Astrocyte of the hippocampus (primary cell): Measurements from ENCODE around the gene ELMOD3.
"Not testable (repeated sequence)": the region's sequence is repeated elsewhere in the genome, so short reads cannot be mapped to it uniquely, and the experiment has no call there.

Experiments used
- DNase-seq: peaks from one replicate; pipeline ENCODE4 v3.0.0; 2011; ENCODE audit warnings: low read depth, low spot score

The ELMOD3 gene

DNA sequence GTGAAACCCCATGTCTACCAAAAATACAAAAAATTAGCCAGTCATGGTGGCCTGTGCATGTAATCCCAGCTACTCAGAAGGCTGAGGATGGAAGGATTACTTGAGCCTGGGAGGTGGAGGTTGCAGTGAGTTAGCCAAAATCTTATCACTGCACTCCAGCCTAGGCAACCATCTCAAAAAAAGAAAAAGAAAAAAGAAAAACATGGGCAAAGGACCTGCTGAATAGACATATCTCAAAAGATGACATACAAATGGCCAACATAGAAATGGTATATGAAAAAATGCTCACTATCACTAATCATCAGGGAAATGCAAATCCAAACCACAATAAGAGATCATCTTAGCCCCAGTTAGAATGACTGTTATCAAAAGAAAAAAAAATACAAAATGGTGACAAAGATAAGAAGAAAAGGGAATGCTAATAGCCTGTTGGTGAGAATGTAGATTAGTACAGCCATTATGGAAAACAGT, 25.4 kb upstream of the ELMOD3 start:
- no peak for DNase-seq

DNA sequence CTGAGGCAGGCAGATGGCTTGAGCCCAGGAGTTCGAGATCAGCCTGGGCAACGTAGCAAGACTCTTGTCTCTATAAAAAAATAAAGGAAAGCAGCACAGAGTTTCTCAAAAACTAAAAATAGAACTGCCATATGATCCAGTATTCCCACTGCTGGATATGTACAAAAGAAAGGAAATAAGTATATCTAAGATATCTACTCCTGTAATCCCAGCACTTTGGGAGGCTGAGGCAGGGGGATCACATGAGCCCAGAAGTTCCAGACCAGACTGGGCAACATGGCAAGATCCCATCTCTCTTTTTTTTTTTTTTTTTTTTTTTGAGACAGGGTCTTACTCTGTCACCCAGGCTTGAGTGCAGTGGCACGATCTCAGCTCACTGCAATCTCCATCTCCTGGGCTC, 24.9 kb upstream of the ELMOD3 start:
- DNase-seq: not testable (repeated sequence)

DNA sequence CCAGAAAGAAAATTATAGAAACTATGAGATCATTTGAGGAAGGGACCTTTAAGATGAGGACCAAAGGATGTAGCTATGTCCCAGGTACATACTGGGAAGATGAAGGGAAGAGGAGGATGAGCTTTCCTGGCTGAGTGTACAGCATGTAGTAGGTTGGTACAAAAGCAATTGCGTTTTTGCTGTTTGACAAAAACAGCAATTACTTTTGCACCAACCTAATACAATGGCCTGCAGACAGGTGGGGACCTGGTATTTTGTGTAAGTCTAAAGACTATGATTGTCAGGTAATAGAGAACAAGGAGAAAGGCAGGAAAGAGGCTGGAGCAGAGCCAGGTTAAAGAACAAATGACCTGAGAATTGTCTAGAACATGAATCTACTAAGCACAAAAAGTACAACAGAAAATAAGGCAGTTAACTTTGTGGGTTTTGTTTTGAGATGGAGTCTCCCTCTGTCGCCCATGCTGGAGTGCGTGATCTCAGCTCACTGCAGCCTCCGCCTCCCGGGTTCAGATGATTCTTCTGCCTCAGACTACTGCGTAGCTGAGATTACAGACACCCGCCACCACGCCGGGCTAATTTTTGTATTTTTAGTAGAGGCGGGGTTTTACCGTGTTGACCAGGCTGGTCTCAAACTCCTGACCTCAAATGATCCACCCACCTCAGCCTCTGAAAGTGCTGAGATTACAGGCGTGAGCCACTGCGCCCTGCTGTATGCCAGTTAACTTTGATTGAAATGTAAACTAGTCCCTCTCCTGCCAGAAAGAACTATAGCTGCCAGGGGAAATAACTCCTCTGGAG, 23.5 kb upstream of the ELMOD3 start:
- DNase-seq: no peak

DNA sequence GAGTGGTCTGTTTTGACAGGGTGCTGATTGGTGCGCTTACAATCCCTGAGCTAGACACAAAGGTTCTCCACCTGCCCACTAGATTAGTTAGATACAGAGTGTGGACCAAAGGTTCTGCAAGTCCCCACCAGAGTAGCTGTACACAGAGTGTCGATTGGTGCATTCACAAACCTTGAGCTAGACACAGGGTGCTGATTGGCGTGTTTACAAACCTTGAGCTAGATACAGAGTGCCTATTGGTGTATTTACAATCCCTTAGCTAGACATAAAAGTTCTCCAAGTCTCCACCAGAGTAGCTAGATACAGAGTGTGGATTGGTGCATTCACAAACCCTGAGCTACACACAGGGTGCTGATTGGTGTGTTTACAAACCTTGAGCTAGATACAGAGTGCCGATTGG, 20.7 kb upstream of the ELMOD3 start:
- not testable (repeated sequence) for DNase-seq

DNA sequence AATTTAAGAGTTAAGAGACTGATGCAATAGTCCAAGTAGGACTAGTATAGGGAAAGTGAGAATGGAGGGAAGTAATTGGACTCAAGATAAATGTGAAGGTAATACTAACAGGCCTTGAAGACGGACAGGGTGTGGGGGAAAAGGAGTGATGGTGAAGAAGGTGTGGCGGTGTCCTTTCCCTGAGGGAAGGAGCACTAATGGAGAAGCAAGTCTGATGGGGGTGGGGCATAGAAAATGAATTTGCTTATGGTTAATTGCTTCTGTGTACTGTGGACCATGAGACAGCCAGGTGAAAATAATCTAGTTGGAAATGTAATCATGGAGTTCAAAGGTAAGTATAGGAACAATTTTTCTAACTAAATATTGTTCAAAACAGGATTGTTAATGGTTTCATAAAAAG, 19.6 kb upstream of the ELMOD3 start:
- DNase-seq: no peak

DNA sequence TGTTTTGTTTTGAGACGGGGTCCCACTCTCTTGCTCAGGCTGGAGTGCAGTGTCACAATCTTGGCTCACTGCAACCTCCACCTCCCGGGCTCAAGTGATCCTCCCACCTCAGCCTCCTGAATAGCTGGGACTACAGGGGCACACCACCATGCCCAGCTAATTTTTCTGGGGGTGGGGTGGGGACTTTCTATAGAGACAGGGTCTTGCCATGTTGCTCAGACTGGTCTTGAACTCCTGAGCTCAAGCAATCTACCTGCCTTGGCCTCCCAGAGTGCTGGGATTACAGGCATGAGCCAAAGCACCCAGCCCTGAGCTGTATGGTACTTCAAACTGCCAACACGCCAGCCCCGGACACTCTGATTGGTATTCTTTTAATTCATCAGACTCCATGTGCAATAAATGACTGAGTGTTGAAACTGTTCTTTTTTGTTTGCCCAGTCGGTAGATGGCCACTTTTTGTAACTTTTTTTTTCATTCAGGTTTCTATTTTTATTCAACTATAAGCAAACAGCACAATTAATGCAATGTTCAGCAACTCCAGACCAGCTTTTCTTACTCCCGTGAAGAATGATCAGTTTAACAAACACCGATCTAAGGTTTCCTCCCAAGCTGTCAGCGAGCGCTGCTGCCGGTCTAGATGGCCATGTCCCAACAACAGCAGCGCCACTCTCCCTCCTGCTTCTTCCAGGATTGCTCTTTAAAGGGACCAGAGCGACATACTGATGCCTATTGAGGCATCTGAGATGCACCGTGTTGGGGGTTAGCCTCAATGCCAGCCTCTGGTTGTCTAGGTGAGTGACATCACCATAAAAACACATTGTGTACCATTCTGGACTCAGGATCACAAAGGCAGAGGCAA, 14.3 kb upstream of the ELMOD3 start:
- peak; percentile 27 for DNase-seq

DNA sequence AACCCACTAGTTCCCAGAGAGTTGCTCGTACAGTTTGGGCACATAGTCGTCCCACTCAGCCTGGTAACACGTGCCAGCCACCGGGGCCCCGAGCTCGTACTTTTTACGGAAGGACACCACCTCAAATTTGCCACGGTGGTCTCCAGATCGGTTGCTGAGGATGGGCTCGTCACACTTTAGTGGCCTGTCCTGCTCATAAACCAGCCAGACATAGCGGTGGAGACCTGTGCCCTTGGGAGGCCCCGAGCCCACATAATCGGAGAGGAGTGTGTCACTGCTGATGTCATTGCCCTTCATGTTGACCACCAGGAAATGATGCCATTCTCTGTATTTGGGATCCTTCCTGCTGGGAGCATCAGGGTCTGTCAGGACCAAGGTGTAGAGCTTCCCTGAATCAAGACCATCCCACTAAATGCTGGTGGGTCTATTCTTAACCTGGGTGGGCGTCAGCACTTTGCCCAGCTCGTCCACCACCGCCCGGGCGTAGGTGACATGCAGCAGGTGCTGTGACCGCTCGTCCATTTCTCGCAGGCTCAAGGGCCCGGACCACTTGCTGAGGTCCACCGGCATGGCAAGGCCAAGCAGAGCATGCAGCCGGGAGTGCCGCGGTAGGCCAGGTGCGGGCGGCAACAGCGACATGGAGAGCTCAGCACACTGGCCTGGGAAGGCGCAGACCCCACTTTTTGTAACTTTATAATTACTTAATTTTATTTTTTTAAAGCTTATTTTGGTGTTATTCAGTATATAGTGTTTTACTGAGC, 13.1 kb upstream of the ELMOD3 start:
- no peak for DNase-seq

DNA sequence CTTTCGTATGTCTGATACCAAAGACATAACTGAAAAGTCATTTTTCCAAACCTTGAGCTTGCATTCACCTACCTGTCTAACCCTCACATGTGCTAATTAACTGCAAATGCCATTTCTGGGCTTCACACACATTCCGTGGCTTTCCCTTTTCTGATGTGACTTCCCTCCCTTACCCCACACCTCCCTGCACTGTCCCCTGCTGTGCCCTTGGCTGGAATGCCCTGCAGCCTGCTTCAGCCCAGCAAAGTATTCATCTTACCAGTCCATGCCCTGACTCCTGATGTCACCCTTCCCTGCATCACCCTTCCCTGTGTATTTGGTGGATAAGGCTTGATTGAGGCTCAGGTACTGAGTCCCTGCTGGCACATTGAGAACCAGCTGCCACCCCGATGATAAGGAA, 12.4 kb upstream of the ELMOD3 start:
- no peak for DNase-seq

DNA sequence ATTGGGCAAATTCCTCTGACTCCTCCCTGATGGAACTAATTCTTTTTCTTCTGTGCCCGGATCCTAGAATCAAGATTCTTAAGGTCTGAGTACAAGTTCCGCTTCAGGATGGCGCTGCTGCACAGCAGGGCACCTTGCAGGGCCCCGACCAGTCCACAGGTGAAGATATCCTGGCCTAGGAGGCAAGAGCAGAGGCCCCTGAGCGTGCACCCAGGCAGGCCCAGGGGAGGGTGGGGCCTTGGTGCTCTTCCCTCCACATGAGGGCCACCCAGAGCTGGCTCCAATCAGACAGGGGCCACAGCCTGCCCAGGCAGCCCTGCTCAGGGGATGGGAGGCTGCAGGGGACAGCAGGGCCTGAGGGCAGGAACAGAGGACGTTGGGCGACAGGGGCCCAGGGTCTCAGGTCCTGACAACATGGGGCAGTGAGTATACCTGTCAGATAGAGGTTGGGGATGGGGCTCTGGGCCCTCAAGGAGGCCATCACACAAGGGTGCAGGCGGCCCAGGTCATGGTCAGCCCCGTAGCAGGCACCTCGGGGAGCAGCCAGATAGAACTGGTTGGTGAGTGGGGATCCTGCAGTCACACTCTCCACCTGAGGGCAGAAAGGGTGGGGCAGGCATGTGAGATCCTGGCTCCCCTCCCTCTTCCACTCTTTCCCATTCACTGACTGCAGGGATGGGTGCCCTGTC, 11.2 kb upstream of the ELMOD3 start:
- DNase-seq: not testable (repeated sequence)

DNA sequence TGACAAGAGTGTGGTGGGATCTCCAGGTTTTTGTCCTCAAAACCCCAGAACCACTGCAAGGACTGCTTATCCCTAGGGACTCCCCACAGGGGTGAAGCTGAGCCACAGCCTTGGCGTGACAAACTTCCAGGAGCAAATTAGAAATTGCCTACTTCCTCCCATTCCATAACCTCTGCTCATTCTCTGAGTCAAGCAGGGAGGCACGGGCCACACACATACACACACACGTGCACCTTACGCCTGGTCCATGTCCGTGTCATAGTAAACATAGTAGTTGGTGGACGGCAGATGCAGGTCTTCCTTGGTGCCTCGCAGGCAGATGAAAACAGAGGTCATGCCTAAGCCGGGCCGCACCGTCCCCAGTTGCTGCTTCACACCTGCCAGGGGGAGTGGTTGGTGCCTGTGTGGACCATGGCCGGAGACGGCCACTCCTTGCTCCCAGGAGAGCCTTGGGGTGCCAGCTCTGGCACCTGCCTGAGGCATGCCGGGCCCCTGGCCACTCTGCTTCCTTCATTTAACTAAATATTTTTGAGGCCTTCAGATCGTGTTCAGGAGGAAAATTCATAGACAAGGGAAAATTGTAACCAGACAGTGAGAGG, 10.1 kb upstream of the ELMOD3 start:
- no peak for DNase-seq

DNA sequence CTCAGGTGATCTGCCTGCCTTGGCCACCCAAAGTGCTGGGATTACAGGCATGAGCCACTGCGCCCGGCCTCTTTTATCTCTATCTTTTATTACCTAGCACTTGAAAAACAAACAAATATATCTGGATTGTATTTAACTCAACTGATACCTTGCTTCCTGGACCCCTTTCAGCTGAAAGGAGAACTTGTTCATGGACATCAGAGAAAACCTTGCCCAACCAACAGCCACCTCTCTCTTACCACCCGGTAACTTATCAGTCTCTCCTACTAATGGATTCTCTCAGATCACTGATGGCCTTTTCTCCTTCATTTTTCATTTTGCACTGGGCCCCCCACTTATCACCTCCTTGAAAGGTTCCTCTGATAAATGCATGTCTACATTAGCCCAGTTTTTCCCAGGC, 7.0 kb upstream of the ELMOD3 start:
- DNase-seq: no peak

DNA sequence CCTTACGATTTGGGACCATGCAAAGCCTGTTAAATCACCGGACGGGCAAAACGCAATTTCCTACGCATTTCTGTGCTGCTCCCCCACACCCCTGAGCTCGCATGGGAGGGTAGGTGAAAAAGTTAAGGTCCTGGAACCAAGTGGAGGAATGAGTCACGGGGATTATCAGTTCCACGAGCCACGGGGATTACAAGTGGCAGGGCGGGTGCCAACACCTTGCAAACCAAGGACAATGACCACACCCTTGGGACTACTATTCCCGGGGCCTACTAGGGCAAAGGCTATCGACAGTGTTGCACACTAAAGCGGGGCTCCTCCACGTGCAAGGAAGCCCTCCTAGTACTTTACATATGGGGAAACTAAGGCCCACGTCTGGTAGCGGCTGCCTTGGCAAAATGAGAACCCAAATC, 688 bp upstream of the ELMOD3 start:
- DNase-seq: peak; percentile 30

DNA sequence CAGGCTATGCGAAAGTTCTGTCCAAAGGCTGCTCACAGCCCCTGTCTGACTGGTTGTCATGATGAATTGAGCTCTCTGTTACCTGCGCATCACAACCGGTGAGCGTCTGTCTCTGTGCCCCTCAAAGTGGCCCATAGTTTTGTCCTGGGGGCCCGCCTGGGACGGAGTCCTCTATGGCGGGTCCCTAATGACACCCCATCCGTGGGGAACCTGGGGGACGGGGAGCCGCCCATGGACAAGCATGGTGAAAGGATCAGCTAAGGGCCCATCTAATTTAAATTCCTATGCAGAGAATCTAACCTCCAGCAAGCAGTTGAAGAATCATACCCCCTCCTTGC, 473 bp downstream of the ELMOD3 start:
- DNase-seq: no peak

DNA sequence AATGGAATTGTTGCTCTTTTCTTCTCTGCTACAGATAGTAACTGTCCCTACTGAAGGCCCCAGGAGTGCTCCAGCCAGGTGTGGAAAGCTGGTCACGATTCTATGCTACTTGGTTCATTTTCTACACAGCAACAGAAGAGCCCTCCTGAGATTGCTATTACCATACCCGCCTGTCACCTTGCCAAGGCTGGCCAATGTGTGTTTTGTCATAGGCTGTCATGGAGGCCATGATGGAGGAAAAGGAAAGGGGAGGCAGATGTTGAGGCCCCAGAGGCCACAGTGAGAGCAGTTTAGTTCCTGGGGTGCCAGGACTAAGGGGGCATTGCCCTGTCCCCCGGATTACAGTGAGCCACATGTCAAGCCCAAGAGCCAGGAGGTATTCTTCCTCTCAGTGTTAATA, 952 bp downstream of the ELMOD3 start:
- peak; percentile 12 for DNase-seq

DNA sequence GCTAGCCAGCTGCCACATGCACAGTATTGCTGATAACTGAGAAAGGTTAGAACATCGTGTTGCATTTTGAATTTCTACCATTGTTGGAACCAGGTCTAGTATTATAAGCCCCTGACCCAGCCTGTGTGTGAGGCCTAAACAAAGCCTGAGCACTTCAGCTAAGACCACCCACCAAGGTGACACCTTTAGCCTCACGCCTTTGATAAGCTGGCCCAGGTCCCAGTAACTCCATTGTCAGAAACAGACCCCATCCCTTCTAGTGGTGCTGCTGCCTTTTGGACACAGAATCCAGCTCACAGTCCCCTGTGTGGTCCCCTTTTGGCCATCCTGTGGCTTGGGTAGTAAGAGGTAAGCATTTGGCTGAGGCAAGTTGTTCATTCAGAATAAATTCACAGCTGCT, 1.6 kb downstream of the ELMOD3 start:
- no peak for DNase-seq

DNA sequence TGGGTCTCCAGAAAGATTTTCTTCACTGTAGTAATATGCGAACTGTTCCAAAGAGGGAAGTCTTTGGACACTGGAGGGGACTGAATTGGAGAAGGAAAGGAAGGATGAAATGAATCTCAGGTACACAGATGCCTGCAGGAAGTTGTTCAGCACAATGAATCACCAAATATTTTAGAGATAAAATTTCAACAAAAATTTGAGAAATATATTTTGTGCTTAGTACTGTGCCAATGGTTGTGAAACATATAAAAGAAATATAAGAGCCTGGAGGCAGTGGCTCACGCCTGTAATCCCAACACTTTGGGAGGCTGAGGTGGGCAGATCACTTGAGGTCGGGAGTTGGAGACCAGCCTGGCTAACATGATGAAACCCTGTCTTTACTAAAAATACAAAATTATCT, 3.2 kb downstream of the ELMOD3 start:
- DNase-seq: no peak

DNA sequence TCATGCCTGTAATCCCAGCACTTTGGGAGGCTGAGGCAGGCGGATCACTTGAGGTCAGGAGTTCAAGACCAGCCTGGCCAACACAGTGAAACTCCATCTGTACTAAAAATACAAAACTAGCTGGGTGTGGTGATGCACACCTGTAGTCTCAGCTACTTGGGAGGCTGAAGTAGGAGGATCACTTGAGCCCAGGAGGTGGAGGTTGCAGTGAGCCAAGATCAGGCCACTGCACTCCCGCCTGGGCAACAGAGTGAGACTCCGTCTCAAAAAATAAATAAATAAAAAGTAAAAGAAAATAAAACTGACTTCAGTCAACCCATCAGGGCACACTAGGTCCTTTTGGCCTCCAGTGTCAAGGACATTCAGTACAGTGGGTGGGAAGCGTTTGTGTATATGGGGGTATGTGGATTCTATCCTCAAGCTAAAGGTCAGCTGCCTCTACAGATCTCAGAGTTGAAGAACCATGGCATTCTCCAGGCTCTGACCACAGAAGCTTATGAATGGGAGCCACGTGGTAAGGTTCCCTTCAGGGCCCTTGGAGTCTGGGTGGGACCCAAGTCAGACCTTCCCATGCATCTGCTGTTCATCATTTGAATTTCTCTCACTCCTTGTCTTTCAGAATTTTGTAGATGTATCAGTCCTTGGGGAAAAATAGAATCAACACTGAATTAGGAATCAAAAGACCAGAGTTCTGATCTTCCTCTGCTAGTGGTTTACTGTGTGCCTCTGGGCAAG, 8.3 kb downstream of the ELMOD3 start:
- DNase-seq: not testable (repeated sequence)

DNA sequence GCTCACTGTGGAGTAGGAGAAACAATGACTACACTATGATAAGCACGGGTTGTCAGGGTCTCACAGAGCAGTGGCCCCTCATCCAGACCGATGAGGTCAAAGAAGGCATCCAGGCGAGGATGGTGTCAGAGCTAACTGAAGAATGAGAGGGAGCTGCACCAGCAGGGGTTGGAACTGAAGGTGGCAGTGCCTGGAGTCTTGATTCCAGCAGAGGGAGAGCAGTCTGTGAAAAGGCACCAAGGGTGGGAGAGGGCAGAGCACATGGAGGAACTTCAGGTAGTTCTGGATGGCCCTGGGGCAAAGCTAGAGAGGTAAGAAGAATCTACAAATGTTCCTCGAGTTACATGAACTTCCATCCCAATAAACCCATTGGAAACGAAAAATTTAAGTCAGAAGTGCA, 12.6 kb downstream of the ELMOD3 start:
- no peak for DNase-seq

DNA sequence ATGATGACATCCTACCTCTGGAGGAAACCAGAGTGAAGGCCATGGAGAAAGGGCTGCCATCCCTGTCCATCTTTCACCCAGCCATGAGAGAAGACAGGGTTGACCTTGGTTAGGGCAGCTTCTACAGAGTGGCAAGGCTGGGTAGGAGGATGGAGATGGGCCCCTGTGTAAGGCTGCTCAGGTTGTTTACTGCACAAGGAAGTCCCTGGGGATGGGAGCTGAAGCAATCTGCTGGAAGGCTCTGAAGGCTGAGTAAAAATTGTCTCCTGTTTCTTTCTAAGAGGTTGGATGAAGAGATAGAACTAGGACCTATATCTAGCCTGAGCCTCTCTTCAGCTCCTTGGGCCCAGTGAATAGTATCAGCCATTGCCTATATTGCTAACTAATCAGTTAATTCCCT, 14.4 kb downstream of the ELMOD3 start:
- DNase-seq: no peak

DNA sequence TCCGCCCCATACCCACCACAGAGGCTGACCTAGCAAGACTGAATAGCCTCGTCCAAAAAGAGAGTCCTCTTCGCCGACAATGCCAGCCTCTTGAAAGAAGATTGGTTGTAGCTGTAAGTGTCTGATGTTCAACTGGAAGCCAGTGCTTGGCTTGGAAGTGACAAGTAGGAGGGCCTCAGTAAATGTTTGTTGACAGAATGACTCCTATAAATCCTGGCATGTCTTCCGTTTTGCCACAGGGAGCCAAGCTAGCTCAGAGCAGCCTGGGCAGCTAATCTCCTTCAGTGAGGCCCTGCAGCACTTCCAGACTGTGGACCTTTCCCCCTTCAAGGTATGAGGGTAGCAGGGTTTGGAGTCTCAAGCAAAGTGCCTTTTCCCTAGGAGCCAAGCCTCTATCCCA, 14.9 kb downstream of the ELMOD3 start:
- DNase-seq: peak; percentile 24

DNA sequence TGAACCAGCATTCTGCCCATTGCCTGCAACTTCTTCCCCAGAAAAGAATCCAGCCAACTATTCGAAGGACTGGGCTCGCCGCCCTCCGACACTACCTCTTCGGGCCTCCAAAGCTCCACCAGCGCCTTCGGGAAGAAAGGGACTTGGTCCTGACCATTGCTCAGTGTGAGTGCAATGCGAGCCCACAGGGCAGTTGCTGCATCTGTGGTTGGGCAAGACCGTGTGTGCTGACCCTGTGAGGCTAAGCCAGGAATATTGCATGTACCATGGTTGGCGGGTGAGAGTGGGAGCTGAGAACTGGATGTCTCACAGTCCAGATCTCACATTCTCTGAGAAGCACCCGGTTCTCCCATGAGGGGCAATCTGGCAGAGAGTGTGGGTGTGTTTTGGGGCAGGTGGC, 16.5 kb downstream of the ELMOD3 start:
- DNase-seq: no peak
